HG03095 (cell line): Measurements from ENCODE around the gene SEMA4D.
A peak's percentile ranks its signal among the peaks of the same experiment; 100 is the strongest.

Experiments used
- ATAC-seq: cut with Tn5 transposase; IDR thresholded peaks from one replicate; pipeline ENCODE4 v1.9.1; 2021; ENCODE audit warnings: moderate library complexity; ENCODE audit not compliant: unreplicated experiment

The SEMA4D gene

DNA sequence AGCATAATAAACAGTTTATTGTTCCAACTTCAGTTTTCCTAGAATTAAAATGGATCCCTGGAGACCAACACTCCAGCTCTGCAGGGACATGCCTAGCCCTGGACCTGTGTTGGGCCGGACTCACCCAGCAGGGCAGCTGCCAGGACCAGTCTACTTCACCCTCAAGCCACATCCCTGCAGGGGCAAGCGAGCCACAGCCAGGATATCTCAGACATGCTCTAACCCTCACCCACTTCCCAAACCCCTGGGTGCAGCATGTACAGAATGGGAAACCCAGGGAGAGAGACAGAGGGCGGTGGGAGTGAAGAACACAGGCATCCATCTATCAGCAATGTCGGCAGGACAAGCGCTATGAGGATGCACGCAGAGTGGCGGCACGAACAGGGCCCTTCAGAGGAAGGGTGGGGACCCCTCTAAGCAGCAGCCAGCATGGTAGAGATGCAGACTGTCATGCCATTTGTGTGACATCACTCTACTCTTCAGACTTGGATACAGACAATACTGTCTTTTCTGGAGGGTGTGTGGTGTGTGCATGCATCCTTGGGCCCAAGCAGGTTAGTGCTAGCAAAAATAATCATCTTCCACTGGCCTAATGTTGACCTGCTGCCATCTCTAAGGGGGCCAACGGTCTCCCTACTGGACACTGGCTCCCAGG, 83.1 kb downstream of the SEMA4D start:
- no peak for ATAC-seq

DNA sequence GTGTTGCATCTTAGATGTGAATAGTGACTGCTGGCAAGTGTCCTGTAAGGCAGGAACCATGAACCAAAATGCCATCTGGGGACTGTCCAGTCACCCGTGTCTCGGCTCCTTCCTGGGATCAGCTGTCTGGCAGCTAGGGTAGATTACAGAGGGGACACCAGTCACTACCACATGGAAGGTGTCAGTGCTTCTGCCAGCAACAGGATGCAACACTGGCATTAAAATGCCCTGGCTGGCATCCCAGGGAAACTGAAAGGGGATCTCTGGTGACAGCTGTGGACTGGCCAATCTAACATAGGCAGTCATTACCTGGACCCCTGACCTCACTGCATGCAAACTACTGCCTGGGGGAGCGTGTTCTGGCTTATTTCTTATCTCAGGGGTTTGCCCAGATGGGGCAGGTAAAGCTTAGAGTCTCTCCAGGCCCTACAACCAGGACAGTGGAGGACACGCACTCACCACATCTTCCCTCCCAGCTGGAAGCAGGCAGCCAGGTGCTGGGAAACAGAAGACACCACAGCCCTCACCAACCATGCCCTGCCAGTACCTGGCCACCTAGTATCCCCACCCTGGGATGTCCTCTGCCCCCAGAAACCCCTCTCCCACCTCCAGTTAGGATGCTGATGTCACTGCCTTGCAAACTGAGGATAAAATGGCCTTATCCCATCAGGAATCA, 83.8 kb downstream of the SEMA4D start:
- ATAC-seq: no peak

DNA sequence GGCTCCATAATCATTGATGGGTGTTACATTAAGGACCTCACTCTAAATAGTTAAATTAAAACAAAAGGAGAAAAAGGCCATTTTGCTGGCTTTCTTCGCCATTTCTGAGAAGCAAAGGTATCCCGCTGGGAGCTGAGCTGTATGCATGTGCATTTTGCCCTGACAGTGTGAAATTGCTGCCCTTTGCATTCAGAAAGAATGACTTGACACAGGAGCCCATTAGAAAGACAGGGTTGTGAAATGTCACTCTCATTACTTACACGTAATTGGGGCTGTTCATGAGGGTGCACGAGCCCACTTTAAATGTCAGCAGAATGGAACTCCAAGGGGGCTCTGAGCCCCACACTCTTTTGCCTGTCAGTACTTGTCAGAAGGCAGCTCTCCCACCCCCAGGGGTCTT, 85.0 kb downstream of the SEMA4D start:
- no peak for ATAC-seq

DNA sequence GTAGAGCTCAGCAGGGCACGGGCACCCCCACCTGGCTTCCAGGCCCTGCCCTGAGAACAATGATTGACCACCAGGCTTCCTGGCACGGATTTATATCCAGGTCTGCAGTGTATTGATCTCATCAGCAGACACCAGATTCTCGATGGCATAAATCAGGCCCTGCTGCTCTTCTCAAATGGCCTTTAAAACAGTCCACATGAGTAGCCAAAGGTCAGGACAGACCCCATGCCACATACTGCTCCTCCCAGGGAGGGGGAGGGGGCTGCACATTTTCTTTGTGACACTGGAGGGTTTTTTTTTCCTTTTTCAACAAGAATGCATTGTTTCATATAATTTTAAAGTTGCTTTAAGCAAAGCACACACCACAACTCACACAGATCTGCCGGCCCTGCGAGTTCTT, 85.4 kb downstream of the SEMA4D start:
- no peak for ATAC-seq

DNA sequence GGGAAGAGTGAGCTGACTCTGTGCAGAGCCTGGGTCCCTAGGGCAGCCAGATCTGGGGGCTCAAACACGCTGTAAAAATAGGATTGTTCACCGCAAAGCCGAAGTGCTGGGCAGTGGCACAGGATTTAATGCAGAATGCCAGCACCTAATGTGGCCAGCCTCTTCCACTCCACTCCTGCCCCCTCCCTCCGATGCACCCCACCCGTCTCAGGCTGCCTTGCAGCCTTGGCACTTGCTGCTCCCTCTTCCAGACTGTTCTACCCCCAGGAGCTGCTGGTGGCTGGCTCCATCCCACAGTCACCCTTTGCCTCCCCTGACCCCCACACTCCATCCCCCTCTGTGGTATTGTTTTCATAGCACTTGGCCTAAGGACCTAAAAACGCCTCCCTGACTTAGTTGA, 86.2 kb downstream of the SEMA4D start:
- ATAC-seq: no peak

DNA sequence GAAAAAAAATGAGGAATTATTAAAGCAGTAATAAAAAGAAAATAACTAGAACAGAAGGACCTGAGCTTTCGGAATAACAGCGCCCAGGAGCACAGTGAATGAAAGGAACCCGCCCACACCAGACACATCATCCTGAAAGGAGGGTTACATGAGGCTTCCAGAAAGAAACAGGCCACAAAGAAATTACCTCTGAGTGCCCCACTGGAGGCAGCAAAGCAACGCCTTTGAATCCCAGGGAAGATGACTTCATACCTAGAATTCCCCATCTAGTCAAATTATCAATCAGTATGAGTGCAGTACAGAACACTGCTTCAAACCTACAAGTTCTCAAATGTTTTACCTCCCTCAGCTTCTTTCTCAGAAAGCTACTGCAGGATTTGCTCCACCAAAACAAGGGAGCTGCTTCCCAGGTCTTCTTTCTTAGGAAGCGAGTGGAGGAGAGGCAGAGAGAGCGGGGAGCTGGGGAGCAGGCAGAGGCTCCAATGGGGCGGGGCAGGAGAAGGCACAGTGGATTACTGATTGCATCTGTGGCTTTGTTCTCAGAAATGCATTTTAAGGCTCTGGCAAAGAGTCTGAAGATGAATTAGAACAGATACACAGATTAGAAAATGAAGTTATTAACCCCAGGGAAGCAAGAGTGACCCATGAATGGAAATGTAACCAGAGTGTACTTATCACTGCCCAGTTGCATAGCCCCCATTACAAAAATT, 87.1 kb downstream of the SEMA4D start:
- ATAC-seq: peak; percentile 56

DNA sequence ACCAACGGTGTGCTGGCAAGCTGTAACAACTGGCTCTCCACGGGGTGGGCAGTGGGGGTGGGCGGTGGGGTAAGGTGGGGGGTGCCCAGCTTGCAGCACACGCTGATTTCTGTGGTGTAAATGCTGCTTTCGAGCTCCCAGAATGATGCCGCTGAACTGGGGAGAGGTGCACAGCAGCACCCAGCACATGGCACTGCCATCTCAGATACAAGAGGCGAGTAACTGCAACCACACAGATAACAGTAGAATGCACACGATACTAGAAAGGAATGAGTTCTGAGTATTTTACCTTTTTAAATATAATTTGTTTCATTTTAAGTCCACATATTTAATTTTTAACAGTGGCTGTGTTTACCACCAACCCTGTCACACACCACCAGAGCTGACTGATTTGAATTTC, 87.9 kb downstream of the SEMA4D start:
- no peak for ATAC-seq

DNA sequence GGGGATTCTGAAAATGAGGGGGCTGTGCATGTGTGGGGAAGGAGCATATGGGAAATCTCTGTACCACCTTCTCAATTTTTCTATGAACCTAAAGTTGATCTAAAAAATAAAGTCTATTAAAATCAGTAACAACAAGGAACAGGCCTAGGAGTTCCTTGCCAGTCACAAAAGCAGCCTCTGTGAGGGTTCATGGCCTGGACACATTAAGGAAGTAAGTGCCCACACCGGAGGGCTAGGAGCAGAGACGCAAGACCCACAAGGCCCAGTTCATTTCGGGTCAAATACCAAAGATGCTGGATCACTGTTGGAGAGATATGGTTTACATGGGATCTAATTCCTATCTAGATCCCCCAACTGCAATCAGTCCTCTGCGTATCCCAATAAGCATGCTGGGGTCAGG, 88.4 kb downstream of the SEMA4D start:
- ATAC-seq: no peak

DNA sequence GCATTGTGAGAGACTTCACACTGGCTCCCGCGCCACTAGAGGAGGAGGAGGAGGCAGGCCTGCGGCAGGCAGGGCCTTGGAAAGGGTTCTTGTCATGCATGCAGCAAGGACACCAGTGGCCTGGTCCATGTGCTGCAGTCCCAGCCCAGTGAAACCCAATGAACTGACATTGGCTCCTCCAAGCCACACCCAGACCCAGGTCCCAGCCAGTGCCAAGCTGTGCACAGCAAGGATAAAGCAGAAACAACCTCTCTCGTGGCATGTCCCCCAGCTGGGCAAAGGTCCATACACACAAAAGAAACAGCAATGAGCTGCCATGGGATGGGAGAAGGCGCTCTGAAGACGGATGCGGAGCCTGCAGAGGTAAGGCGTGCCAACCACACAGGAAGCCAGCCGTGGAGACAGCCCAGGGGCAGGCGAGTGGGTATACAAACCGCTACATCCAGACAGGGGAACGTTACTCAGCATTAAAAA, 89.2 kb downstream of the SEMA4D start:
- no peak for ATAC-seq

DNA sequence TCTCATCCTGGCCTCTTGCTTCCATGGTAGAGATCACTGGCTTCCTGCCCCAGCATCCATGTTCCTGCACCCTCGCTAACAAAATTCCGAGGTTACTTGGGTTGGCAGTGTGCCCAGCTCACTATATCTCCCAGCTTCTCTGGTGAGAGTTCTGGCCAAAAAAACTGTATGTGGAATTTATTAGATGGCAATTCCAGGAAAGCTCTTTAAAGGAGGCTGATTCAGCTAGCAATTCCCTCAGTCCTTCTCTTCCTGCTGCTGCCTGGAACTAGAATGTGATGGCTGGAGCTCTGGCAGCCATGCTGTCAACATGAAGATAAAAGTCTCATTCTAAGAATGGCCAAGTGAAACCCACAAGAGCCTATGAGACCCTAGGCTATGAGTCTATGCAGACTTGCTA, 90.8 kb downstream of the SEMA4D start:
- ATAC-seq: no peak

DNA sequence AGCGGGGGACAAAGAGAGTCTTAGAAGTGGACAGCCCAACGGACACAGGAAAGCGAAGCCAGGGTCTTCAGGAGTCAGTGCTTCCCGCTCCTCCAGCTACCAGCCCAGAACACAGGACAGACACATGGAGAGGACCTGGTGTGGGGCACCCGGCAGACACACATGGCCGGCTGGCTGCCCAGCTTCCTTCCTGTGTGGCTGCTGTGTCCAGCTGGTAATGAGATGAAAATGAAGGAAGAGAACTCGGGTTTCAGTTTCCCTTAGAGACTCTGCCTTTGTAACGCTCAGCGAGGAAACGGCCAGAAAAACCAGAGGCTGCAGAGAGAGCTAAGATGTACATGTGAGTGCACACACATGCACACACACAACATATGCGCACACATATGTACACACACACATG, 92.1 kb downstream of the SEMA4D start:
- ATAC-seq: peak; percentile 47

DNA sequence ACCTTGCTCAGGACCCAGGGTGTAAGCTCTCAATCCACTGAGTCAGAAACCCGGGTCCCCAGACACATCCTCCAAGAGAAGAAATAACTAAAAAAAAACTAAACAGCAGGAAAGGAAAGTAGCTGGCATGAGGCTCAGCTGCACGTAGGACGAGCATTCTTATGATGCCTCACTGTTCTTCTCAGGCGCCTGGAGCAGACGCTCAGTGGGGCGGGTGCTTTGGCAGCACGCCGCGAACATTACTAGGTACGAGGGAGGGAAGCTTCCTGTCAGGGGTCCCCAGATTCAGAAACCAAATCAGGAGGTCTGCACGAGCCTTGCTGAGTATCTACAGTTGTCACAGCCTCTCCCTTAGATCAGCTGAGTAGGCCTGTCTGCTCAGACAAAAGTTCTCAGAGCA, 93.8 kb downstream of the SEMA4D start:
- no peak for ATAC-seq

DNA sequence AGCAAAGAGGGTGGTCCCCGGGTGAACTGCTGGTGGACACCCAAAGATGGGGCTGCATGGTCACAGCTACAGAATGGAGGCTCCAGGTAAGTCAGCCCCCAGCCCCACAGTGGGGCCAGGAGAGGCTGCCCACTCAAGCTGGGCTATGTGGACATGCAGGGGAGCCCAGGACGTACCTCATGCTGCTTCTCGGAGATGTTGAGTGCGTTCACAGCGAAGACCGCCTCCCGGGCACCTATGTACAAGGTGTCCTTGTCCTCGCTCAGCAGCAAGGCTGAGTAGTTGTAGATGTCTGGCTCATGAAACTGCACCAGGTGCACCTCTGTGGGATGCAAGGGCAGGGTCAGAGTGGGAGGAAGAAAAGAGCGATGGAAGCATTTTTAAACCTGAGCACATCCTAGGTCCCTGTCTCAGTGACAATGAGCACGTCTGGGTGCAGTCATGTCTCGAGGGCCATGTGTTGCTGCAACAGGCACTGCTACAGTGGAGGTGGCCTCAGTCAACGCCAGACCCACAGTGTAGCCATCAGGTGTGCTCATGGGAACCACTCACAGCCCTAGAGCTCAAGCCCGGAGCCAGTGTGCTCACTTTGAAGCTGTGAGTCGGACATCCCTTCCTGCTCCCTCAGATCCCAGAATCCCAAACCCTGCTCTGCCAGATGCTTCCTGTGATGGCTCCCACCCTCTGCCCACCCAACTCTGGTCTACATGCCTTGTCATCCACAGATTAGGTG, 95.1 kb downstream of the SEMA4D start:
- ATAC-seq: no peak

DNA sequence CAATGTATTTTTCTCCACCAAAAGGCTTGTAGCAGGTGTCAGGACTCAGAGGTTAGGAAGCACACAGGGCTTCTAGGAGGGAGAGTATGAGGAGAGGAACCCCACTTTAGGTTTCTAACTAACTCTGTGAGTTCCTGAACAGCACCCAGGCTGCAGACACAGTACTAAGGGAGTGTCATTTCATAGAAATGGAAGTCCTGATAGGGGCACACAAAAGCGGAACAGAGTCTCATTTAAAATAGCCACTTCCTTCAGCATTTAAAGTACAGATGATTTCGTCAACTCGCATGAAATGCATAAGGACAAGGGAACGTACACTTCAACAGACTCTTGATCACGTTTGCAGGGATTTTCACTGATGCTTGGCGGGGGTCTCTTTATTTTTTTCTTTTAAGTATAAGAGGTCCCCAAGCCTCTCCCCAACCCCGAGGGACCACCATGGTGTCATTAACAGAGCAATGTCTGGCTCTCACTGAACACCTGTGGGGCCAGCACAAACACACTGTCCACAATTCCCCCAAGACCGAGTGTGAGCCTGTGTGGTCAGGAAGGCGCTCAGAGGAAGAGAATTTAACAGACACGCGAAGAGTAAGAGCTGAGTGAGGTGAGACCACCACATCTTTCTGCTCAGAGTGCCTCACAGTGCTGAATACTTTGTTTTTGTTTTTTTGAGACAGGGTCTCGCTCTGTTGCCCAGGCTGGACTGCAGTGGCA, 97.4 kb downstream of the SEMA4D start:
- ATAC-seq: peak; percentile 69

DNA sequence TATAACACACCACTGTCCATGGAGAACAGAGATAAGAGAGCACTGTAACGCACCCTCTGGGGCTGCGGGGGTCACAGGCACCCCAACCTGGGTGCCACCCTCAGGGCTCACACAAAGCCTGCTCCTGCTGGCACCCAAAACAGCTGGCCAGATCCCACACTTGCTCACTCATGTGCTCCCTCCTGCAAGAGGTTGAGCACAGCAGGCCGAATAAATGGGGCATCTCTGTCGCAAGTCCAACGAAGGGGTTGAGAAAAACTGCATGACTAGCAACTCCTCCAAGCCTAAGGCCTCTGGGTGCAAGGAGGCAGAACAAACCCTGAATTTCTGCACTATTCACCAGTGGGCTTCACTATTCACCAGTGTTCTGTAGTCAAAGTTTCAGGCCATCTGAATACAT, 99.3 kb downstream of the SEMA4D start:
- no peak for ATAC-seq

DNA sequence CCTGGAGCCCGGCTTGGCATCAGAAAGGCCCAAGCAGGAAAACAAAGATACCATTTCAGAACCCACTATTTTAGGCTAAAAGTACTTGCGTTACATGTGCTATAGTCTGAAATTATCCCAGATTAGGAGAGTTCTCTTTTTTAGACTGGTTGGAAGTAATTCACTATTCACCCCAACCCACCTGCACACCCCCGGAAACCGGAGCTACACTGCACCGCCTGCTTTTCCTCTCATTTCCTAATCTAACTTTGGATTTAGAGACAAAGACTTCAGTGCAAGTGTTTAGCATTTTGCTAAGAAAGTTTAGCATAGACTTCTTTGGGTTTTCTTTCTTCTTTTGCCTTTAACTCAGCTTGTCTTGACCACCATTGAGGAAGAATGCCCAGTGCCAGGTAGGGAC, 100.4 kb downstream of the SEMA4D start:
- no peak for ATAC-seq

DNA sequence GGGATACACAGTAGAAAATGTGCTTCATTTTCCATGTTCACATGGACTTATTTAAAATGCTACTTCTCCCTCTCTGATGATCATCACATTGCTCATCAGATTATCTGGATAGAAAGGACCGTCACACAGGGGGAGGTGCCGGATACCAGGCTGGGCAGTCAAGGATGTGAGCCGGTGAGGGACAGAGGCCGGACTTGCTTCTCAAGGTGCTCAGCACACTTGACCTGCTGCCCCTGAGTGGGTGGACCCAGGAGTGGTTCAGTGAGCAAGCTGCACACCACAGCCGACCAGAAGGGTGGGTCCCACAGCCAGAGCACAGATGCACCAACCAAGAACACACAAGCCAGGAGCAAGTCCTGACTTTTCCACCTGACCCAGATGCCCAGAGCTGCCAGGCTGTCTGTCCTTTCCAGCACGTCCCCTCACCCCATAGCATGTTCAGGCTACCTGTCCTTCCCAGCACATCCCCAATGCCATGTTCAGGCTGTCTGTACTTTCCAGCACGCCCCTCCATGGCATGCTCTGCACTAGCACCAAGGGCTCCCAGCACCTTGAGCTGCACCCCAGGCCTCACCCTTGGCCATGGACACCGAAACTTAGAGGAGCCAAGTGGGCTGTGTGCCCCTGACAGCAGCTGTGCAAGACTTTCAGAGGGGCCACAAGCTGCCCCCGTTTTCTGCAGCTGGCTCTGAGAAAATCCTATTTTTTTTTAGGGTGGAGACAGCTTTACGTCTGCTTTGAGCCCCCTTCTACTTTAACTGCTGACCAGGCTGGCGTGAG, 101.8 kb downstream of the SEMA4D start:
- ATAC-seq: no peak

DNA sequence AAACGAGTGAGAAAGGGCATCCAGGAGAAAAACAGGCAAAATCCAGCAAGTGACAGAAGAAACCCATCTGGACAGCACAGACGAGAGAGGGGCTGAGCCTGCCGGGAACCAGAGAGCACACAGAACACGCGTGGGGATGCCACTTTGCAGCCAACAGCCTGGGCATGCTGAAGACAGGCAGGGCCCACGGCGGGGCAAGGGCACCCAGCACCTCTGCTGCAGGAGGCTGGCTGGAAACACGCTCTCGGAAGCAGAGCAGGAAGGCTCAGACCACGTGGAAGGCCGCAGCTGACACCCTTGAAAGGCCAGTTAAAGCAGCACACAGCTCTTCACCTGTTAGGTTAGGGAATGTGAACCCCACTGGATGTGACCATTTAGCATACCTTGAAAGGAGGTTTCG, 103.5 kb downstream of the SEMA4D start:
- no peak for ATAC-seq

DNA sequence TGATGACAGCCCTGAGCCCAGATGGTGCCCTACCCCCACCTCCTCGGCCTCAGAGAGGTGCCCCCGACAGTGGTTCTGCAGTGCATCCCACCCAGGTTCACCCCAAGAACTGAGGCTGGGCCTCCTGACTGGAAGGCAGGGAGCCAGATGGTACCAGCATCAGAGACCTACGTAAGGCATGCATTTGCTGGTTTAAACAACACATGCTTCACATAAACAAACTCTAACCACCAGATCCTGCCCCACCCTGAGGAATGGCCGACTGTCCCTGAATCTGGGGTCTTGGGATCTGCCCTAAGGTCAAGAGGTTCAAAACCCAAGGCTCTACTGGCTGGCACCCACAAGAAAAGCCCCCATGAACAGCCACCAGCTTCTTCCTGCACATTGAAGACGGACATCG, 106.3 kb downstream of the SEMA4D start:
- ATAC-seq: no peak

DNA sequence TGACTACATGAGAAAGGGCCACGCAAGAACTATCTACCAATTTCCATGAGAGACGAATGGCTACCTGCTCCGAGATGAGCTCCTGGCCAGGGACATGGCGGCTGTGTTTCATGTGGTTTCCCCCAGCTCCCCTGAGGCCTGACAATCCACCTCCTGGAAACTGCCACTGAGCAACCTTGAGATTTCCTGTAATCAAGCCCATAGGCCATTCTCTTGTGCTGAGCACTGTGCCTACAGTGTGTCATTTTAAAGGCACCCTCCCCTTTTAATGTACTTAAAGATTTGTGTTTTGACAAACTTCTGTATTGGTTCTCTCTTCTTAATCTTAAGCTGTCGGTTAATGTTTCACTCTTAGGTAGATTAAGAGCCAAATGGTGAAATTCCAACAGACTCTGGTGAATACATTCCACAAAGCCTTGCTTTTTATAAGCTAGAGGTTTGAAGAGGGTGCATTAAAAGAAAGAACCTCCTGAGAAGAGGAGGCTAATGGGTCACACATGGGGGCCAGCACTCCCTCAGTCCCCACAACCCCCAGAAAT, 107.3 kb downstream of the SEMA4D start:
- ATAC-seq: no peak
